Measurements from ENCODE around the gene NYNRIN.
"Not testable (repeated sequence)": the region's sequence is repeated elsewhere in the genome, so short reads cannot be mapped to it uniquely, and the experiment has no call there.

DNA sequence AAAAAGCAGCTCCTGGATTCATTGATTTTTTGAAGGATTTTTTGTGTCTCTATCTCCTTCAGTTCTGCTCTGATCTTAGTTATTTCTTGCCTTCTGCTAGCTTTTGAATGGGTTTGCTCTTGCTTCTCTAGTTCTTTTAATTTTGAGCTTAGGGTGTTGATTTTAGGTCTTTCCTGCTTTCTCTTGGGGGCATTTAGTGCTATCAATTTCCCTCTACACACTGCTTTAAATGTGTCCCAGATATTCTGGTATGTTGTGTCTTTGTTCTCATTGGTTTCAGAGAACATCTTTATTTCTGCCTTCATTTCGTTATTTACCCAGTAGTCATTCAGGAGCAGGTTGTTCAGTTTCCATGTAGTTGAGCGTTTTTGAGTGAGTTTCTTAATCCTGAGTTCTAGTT is 52.0 kb downstream of the NYNRIN start:
- not testable (repeated sequence) for TF ChIP-seq EZH2 (IDR thresholded peaks at IDR 0.05; ENCODE audit: borderline replicate concordance, low read length)
- TF ChIP-seq, protein P1, sequence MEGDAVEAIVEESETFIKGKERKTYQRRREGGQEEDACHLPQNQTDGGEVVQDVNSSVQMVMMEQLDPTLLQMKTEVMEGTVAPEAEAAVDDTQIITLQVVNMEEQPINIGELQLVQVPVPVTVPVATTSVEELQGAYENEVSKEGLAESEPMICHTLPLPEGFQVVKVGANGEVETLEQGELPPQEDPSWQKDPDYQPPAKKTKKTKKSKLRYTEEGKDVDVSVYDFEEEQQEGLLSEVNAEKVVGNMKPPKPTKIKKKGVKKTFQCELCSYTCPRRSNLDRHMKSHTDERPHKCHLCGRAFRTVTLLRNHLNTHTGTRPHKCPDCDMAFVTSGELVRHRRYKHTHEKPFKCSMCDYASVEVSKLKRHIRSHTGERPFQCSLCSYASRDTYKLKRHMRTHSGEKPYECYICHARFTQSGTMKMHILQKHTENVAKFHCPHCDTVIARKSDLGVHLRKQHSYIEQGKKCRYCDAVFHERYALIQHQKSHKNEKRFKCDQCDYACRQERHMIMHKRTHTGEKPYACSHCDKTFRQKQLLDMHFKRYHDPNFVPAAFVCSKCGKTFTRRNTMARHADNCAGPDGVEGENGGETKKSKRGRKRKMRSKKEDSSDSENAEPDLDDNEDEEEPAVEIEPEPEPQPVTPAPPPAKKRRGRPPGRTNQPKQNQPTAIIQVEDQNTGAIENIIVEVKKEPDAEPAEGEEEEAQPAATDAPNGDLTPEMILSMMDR (IDR thresholded peaks at IDR 0.05; ENCODE audit: low read length): not testable (repeated sequence)
